ENCODE data around the gene YJEFN3. TPM values are rescaled to one million over a fixed set of nuclear protein-coding genes. Genes with fewer than 3 reads are reported as not detected.

Gene YJEFN3
- total RNA-seq, 2 donors from 2014 or later: 7.3 to 12.6 TPM

- peaks cover 11% of the 10 kb centered on the region for H3K36me3 ChIP-seq (ENCODE audit: control insufficient read depth, insufficient read depth, low read length)
- WGBS, 2 experiments (ENCODE audit: insufficient coverage in 1 of 2, insufficient read length in 1 of 2): 92 to 96% methylated on average over 4 to 7 of the region's 7 CpGs
Measured at GRCh38 chr19:19566306-19566705, 37.6 kb downstream of the YJEFN3 start.

GRCh38 chr19:19567391-19567790 is 38.7 kb downstream of the YJEFN3 start:
- Mint-ChIP-seq H3K4me3 (no peak overlapping the region), H3K36me3 (ENCODE audit: low read depth) (peaks cover 30% of the 10 kb centered on the region), H3K27ac (no peak overlapping the region), H3K9me3 (no peaks in the 10 kb centered on the region), H3K27me3 (ENCODE audit: insufficient read depth) (no peaks in the 10 kb centered on the region), H3K4me1 (no peaks in the 10 kb centered on the region)
- peaks cover 11% of the 10 kb centered on the region for H3K36me3 ChIP-seq (ENCODE audit: control insufficient read depth, insufficient read depth, low read length)
- H3K27ac ChIP-seq (ENCODE audit: low read depth, low read length): no peak overlapping the region
- no peak for TF ChIP-seq CTCF (conservative IDR thresholded peaks at IDR 0.05)
- H3K9me3 ChIP-seq (ENCODE audit: control insufficient read depth, low read length): no peaks in the 10 kb centered on the region
- H3K4me1 ChIP-seq (ENCODE audit: control insufficient read depth, insufficient read depth, low read length): no peaks in the 10 kb centered on the region
- H3K27me3 ChIP-seq (ENCODE audit: control insufficient read depth, insufficient read depth, low read length, poor library complexity, severe bottlenecking): no peaks in the 10 kb centered on the region
- H3K9ac ChIP-seq (ENCODE audit: extremely low read depth, low read length, poor library complexity, severe bottlenecking): no peak overlapping the region
- 90 to 93% methylated on average over 2 to 3 of the region's 3 CpGs for WGBS, 2 experiments (ENCODE audit: insufficient coverage in 1 of 2, insufficient read length in 1 of 2)
- DNase-seq: no peak
- H3K4me3 ChIP-seq (ENCODE audit: low read length): no peak overlapping the region

More at GRCh38 chr19:19566306-19566705, 37.6 kb downstream of the YJEFN3 start:
- H3K4me3 Mint-ChIP-seq: no peak overlapping the region
- H3K4me3 ChIP-seq (ENCODE audit: low read length): no peak overlapping the region
- H3K27me3 Mint-ChIP-seq (ENCODE audit: insufficient read depth): no peaks in the 10 kb centered on the region
- no peaks in the 10 kb centered on the region for H3K9me3 ChIP-seq (ENCODE audit: control insufficient read depth, low read length)
- H3K27ac ChIP-seq (ENCODE audit: low read depth, low read length): no peak overlapping the region
- H3K27ac Mint-ChIP-seq: no peak overlapping the region
- H3K9me3 Mint-ChIP-seq: no peaks in the 10 kb centered on the region
- H3K4me1 Mint-ChIP-seq: no peaks in the 10 kb centered on the region
- H3K9ac ChIP-seq (ENCODE audit: extremely low read depth, low read length, poor library complexity, severe bottlenecking): no peak overlapping the region
- no peaks in the 10 kb centered on the region for H3K27me3 ChIP-seq (ENCODE audit: control insufficient read depth, insufficient read depth, low read length, poor library complexity, severe bottlenecking)
- peaks cover 30% of the 10 kb centered on the region for H3K36me3 Mint-ChIP-seq (ENCODE audit: low read depth)
- no peak for TF ChIP-seq CTCF (conservative IDR thresholded peaks at IDR 0.05)
- no peaks in the 10 kb centered on the region for H3K4me1 ChIP-seq (ENCODE audit: control insufficient read depth, insufficient read depth, low read length)
- DNase-seq: no peak

GRCh38 chr19:19568802-19569756 is 40.4 kb downstream of the YJEFN3 start:
- 94 to 97% methylated on average over 19 to 24 of the region's 25 CpGs for WGBS, 2 experiments (ENCODE audit: insufficient coverage in 1 of 2, insufficient read length in 1 of 2)
- Mint-ChIP-seq H3K27me3 (ENCODE audit: insufficient read depth) (no peaks in the 10 kb centered on the region), H3K27ac (no peak overlapping the region), H3K9me3 (no peaks in the 10 kb centered on the region), H3K4me1 (no peaks in the 10 kb centered on the region), H3K4me3 (no peak overlapping the region), H3K36me3 (ENCODE audit: low read depth) (peaks cover 30% of the 10 kb centered on the region)
- no peak for TF ChIP-seq CTCF (conservative IDR thresholded peaks at IDR 0.05)
- H3K4me1 ChIP-seq (ENCODE audit: control insufficient read depth, insufficient read depth, low read length): no peaks in the 10 kb centered on the region
- no peak for DNase-seq
- H3K9me3 ChIP-seq (ENCODE audit: control insufficient read depth, low read length): no peaks in the 10 kb centered on the region
- H3K27me3 ChIP-seq (ENCODE audit: control insufficient read depth, insufficient read depth, low read length, poor library complexity, severe bottlenecking): no peaks in the 10 kb centered on the region
- H3K4me3 ChIP-seq (ENCODE audit: low read length): no peak overlapping the region
- H3K36me3 ChIP-seq (ENCODE audit: control insufficient read depth, insufficient read depth, low read length): peaks cover 11% of the 10 kb centered on the region
- no peak overlapping the region for H3K9ac ChIP-seq (ENCODE audit: extremely low read depth, low read length, poor library complexity, severe bottlenecking)
- H3K27ac ChIP-seq (ENCODE audit: low read depth, low read length): no peak overlapping the region

Data from endodermal cell (in vitro differentiated cells).